Activated CD8-positive, alpha-beta memory T cell treated with anti-CD3 and anti-CD28 coated beads for 36 hours (primary cell): ENCODE results near the gene CTCF. TPM values are rescaled to one million over a fixed set of nuclear protein-coding genes. Genes with fewer than 3 reads are reported as not detected.

Experiments used
- CTCF ChIA-PET: fragments of 350-600 bp; sonication (Branson Sonifier 250); formaldehyde crosslinking; loops from one replicate; lab custom pipeline; 2021; ENCODE audit warnings: antibody characterized with exemption; lab: Charles Lee
- POLR2A ChIA-PET: fragments of 350-600 bp; sonication (Branson Sonifier 250); formaldehyde crosslinking; loops from one replicate; lab custom pipeline; 2021; ENCODE audit warnings: antibody characterized with exemption; lab: Charles Lee
- total RNA-seq, 2 experiments: library from RNA; stranded (reverse); gene quantifications; one replicate each; pipeline ENCODE4 v1.2.3, GENCODE V29; 2021

Gene CTCF
- total RNA-seq, 2 experiments from 2014 or later = 54.2 to 55.1 TPM

- ChIA-PET CTCF (interaction anchor here (0.5 to 4.1 kb wide), 8 partner anchors 9 to 168 kb away, joined by 3 to 19 read pairs (median 3); no protein-coding TSS in a partner anchor), POLR2A (no interaction called here)
These were observed 110.7 kb downstream of the CTCF start for GRCh38 chr16:67672739-67673662.

DNA sequence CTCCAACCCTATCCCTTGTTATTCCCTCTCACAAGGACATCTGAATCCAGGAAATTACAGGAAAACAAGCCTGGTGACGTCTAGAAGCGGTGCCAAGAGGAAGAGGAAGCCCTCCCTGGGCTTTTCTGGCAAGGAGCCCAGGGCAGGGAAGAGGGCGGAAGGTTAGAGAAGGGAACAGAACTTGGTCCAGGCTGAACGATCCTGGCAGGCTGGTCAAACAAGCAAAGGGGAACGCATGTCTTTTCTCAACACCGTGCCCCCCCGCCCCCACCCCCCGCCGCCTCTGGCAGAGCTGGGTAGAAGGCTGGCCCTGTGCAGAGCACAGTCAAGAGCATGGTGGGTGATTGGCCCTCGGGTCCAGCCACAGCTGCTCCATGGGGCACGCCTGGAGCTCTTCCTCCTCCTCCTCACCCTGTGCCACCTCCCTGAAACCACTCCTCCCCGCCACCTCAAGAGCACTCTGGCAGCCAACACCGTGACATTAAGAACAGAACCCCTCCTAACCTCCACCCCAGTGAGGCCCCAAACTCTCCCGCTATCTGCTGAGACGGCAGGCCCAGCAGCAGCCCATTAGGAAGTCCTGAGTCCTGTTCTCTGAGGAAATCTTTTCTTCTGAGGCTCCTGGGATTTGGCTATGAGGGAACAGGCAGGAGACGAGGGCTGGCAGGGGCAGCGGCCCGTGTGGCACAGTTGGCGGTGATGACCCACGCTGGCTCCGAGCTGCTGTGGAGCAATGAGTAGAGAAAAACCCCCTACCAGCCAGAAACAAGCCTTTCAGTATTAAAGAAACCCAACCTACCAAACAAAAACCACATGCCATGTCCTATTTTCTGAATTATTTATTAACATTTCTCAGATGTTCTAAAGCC is 111.6 kb downstream of the CTCF start:
- ChIA-PET CTCF (interaction anchor here (0.6 to 2.0 kb wide), 2 partner anchors 108 to 142 kb away, joined by 4 to 9 read pairs; no protein-coding TSS in a partner anchor), POLR2A (no interaction called here)

DNA sequence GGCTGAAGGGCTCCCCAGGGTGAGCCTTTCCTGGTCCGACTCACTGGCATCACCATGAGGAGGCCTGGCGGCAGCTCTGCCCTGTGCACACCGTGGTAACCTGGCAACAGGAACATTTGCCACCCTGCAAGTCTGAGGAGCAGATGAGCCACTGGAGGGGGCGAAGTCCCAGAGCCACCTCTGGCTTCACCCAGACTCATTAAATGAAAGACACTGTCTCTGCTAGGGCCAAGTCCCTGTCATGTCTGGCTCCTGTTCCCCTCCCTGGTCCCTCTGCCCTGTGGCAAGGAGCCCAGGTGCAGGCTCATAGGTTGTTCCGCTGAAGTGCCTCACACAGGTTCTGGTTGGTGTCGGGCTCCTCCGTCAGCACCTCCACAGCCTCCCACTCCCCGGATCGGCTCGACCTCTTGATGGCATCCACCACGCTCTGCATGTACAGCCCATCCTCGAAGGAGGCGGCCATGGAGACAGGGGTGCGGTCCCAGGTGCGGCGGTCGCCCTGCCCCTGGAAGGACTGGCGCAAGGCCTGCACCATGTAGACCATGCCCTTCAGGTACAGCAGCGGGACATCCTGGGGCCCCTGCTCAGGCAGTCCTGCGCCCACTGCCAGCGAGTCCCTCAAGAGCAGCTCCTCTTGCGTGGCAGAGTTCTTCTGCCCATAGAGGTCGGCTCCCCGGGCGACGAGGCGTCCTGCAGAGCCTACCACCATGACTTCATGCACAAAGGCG is 112.7 kb downstream of the CTCF start:
- ChIA-PET CTCF (no interaction called here), POLR2A (no interaction called here)

DNA sequence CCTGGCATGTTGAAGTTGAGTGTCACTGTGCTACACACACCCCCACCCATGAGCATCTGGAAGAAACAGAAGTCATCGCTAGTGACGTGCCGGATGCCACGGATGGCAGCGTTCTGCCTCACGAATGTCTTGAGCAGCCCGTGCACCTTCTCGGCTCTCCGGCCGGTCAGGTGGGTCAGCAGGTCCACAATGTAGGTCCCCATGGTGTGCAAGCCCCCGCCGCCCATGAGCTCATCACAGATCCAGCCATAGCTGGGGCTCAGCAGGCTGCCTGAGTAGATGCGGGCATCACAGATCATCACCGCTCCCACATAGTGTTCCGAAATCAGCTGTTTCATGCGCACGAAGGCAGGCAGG is 113.2 kb downstream of the CTCF start:
- POLR2A ChIA-PET = no interaction called here
- CTCF ChIA-PET = no interaction called here

- CTCF ChIA-PET = no interaction called here
- POLR2A ChIA-PET = no interaction called here
These were observed 113.7 kb downstream of the CTCF start for GRCh38 chr16:67675999-67676398.

DNA sequence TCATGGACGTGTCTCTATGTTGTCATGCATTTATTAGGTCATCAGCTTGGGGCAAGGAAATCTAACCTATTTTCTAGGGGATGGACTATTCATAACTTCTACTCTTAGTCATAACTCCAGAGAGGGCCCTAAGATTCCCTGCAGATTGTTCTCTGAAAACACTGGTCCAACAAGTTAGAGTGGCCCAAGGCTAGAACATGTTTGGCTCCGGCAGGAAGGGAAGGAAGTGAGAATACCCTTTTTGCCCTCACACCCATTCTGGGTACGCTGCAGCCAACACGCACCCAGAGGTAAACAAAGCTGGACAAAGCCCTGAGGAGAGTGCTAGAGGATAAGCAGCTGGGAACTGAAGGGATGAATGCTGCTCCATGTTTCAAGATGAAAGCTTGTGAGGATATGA is 114.2 kb downstream of the CTCF start:
- ChIA-PET CTCF (no interaction called here), POLR2A (no interaction called here)

- POLR2A ChIA-PET = no interaction called here
- CTCF ChIA-PET = no interaction called here
These were observed 114.6 kb downstream of the CTCF start for GRCh38 chr16:67676939-67677338.

GRCh38 chr16:67677712-67678111 is 115.4 kb downstream of the CTCF start:
- CTCF ChIA-PET = interaction anchor here (0.7 kb wide), 1 partner anchor 10 kb away, joined by 3 read pairs; no protein-coding TSS in a partner anchor
- POLR2A ChIA-PET = no interaction called here

- CTCF ChIA-PET = interaction anchor here (0.7 kb wide), 3 partner anchors 11 to 360 kb away, joined by 3 to 4 read pairs (median 3); no protein-coding TSS in a partner anchor
- POLR2A ChIA-PET = interaction anchor here (0.7 kb wide), 1 partner anchor 50 kb away, joined by 4 read pairs; no protein-coding TSS in a partner anchor
These were observed 116.2 kb downstream of the CTCF start for GRCh38 chr16:67678354-67679023.

GRCh38 chr16:67679935-67680897 is 117.9 kb downstream of the CTCF start:
- ChIA-PET POLR2A (interaction anchor here (0.6 kb wide), 1 partner anchor 144 kb away, joined by 3 read pairs; no protein-coding TSS in a partner anchor), CTCF (interaction anchor here (1.4 kb wide), 1 partner anchor 12 kb away, joined by 5 read pairs; no protein-coding TSS in a partner anchor)

- CTCF ChIA-PET = no interaction called here
- POLR2A ChIA-PET = no interaction called here
These were observed 121.4 kb downstream of the CTCF start for GRCh38 chr16:67683767-67684166.

GRCh38 chr16:67685388-67686112 is 123.2 kb downstream of the CTCF start:
- ChIA-PET CTCF (no interaction called here), POLR2A (no interaction called here)

Other genes with a start within 250 kb of the CTCF start
- 1 to 10 TPM; 1.4 to 1.5 TPM for gene KCTD19, start 235.8 kb upstream of the CTCF start, total RNA-seq
- 1 to 10 TPM in 1 of 2 experiments, under 1 TPM in 1; 0.55 to 1.1 TPM for gene LRRC36, start 235.7 kb upstream of the CTCF start, total RNA-seq
- not detected for gene TPPP3, start 169.0 kb upstream of the CTCF start, total RNA-seq
- 1 to 10 TPM; 1.0 to 1.1 TPM for gene ZDHHC1, start 146.0 kb upstream of the CTCF start, total RNA-seq
- 1 to 10 TPM; 1.3 to 1.9 TPM for gene HSD11B2, start 131.4 kb upstream of the CTCF start, total RNA-seq
- gene ATP6V0D1, start 81.4 kb upstream of the CTCF start, total RNA-seq = 10 to 100 TPM; 42.2 to 45.0 TPM
- under 1 TPM in 1 of 2 experiments, not detected in 1; 0.25 TPM for gene AGRP, start 79.0 kb upstream of the CTCF start, total RNA-seq
- gene RIPOR1, start 33.7 kb upstream of the CTCF start, total RNA-seq = 10 to 100 TPM; 23.4 to 30.9 TPM
- gene CARMIL2, start 82.6 kb downstream of the CTCF start, total RNA-seq = 100 to 1,000 TPM; 124 to 130 TPM
- 10 to 100 TPM; 75.8 to 78.5 TPM for gene ACD, start 97.7 kb downstream of the CTCF start, total RNA-seq
- gene PARD6A, start 98.4 kb downstream of the CTCF start, total RNA-seq = 10 to 100 TPM; 17.4 to 18.3 TPM
- 10 to 100 TPM; 15.0 to 17.0 TPM for gene ENKD1, start 104.2 kb downstream of the CTCF start, total RNA-seq
- 1 to 10 TPM; 1.7 to 2.0 TPM for gene C16orf86, start 104.3 kb downstream of the CTCF start, total RNA-seq
- 10 to 100 TPM; 19.1 to 22.9 TPM for gene GFOD2, start 156.8 kb downstream of the CTCF start, total RNA-seq
- gene RANBP10, start 244.0 kb downstream of the CTCF start, total RNA-seq = 10 to 100 TPM; 18.0 to 18.7 TPM
- gene TSNAXIP1, start 244.4 kb downstream of the CTCF start, total RNA-seq = 1 to 10 TPM in 1 of 2 experiments, under 1 TPM in 1; 0.84 to 1.7 TPM